ENCODE results near the gene GBA2.

The GBA2 gene

GRCh38 chr9:35766997-35767396 is 18.0 kb upstream of the GBA2 start:
- no peak for ATAC-seq
- TF ChIP-seq TOX (CRISPR knock-in tag; IDR thresholded peaks at IDR 0.05; ENCODE audit: borderline replicate concordance) (no peak), TCF4 (CRISPR knock-in tag; IDR thresholded peaks at IDR 0.05; ENCODE audit: borderline replicate concordance) (no peak), ZNF70 (CRISPR knock-in tag; IDR thresholded peaks at IDR 0.05) (no peak), PATZ1 (CRISPR knock-in tag; IDR thresholded peaks at IDR 0.05; ENCODE audit: borderline replicate concordance) (no peak), BACH2 (CRISPR knock-in tag; IDR thresholded peaks at IDR 0.05; ENCODE audit: borderline replicate concordance) (no peak), GLIS3 (CRISPR knock-in tag; IDR thresholded peaks at IDR 0.05) (no peak), PPARA (CRISPR knock-in tag; IDR thresholded peaks at IDR 0.05; ENCODE audit: borderline replicate concordance) (no peak), ESRRG (CRISPR knock-in tag; IDR thresholded peaks at IDR 0.05) (no peak), ARNTL (CRISPR knock-in tag; IDR thresholded peaks at IDR 0.05; ENCODE audit: borderline replicate concordance, low read depth) (no peak), OSR1 (CRISPR knock-in tag; IDR thresholded peaks at IDR 0.05) (no peak), ZC3H10 (CRISPR knock-in tag; IDR thresholded peaks at IDR 0.05) (no peak), ZNF8 (CRISPR knock-in tag; IDR thresholded peaks at IDR 0.05) (no peak), RARB (CRISPR knock-in tag; IDR thresholded peaks at IDR 0.05) (no peak), ZFP3 (CRISPR knock-in tag; IDR thresholded peaks at IDR 0.05) (no peak)
- TF ChIP-seq, protein P1, sequence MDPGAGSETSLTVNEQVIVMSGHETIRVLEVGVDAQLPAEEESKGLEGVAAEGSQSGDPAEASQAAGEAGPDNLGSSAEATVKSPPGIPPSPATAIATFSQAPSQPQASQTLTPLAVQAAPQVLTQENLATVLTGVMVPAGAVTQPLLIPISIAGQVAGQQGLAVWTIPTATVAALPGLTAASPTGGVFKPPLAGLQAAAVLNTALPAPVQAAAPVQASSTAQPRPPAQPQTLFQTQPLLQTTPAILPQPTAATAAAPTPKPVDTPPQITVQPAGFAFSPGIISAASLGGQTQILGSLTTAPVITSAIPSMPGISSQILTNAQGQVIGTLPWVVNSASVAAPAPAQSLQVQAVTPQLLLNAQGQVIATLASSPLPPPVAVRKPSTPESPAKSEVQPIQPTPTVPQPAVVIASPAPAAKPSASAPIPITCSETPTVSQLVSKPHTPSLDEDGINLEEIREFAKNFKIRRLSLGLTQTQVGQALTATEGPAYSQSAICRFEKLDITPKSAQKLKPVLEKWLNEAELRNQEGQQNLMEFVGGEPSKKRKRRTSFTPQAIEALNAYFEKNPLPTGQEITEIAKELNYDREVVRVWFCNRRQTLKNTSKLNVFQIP (CRISPR knock-in tag; IDR thresholded peaks at IDR 0.05; ENCODE audit: borderline replicate concordance, low read depth) = no peak

GRCh38 chr9:35763803-35764202 is 14.8 kb upstream of the GBA2 start:
- TF ChIP-seq, protein P2, sequence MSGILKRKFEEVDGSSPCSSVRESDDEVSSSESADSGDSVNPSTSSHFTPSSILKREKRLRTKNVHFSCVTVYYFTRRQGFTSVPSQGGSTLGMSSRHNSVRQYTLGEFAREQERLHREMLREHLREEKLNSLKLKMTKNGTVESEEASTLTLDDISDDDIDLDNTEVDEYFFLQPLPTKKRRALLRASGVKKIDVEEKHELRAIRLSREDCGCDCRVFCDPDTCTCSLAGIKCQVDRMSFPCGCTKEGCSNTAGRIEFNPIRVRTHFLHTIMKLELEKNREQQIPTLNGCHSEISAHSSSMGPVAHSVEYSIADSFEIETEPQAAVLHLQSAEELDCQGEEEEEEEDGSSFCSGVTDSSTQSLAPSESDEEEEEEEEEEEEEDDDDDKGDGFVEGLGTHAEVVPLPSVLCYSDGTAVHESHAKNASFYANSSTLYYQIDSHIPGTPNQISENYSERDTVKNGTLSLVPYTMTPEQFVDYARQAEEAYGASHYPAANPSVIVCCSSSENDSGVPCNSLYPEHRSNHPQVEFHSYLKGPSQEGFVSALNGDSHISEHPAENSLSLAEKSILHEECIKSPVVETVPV (CRISPR knock-in tag; IDR thresholded peaks at IDR 0.05) = no peak
- no peak for TF ChIP-seq ESRRG (CRISPR knock-in tag; IDR thresholded peaks at IDR 0.05)
- TF ChIP-seq, protein P1 (CRISPR knock-in tag; IDR thresholded peaks at IDR 0.05; ENCODE audit: borderline replicate concordance, low read depth) = no peak
- no peak for TF ChIP-seq ZC3H10 (CRISPR knock-in tag; IDR thresholded peaks at IDR 0.05)
- no peak for TF ChIP-seq PPARA (CRISPR knock-in tag; IDR thresholded peaks at IDR 0.05; ENCODE audit: borderline replicate concordance)
- TF ChIP-seq ZNF565 (CRISPR knock-in tag; conservative IDR thresholded peaks at IDR 0.05; ENCODE audit: low read depth) = no peak
- no peak for ATAC-seq

DNA sequence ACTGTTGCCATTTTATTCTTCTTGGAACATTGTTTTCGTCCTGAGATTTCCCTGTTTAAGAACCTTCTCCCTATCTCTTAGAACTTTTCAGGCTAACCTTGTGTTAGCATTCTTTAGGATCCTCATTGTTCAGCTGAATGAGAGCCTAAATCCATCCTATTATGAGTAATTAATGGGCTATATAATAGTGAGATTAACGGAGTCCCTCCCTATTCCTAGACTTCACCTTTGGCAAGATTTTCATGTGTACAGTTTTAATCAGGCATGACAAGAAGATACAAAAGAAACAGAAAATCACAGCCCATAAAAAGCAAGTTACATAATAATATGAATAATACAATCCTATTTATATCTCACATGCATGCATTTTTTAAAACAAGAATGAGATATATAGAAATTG is 14.2 kb upstream of the GBA2 start:
- ATAC-seq = no peak
- no peak for TF ChIP-seq CREB5 (CRISPR knock-in tag; IDR thresholded peaks at IDR 0.05; ENCODE audit: low read depth)

GRCh38 chr9:35760651-35761050 is 11.6 kb upstream of the GBA2 start:
- no peak for ATAC-seq
- TF ChIP-seq TSHZ2 (CRISPR knock-in tag; IDR thresholded peaks at IDR 0.05) (no peak), CREB5 (CRISPR knock-in tag; IDR thresholded peaks at IDR 0.05; ENCODE audit: low read depth) (no peak), ESRRG (CRISPR knock-in tag; IDR thresholded peaks at IDR 0.05) (no peak), ZNF8 (CRISPR knock-in tag; IDR thresholded peaks at IDR 0.05) (no peak), TOX (CRISPR knock-in tag; IDR thresholded peaks at IDR 0.05; ENCODE audit: borderline replicate concordance) (no peak), CSDC2 (CRISPR knock-in tag; IDR thresholded peaks at IDR 0.05) (no peak), BACH2 (CRISPR knock-in tag; IDR thresholded peaks at IDR 0.05; ENCODE audit: borderline replicate concordance) (no peak), ZNF70 (CRISPR knock-in tag; IDR thresholded peaks at IDR 0.05) (no peak), ZC3H10 (CRISPR knock-in tag; IDR thresholded peaks at IDR 0.05) (no peak), ZNF565 (CRISPR knock-in tag; conservative IDR thresholded peaks at IDR 0.05; ENCODE audit: low read depth) (no peak), ZFP3 (CRISPR knock-in tag; IDR thresholded peaks at IDR 0.05) (no peak), ARNTL (CRISPR knock-in tag; IDR thresholded peaks at IDR 0.05; ENCODE audit: borderline replicate concordance, low read depth) (no peak), OSR1 (CRISPR knock-in tag; IDR thresholded peaks at IDR 0.05) (no peak), ISL1 (CRISPR knock-in tag; IDR thresholded peaks at IDR 0.05) (no peak), RARB (CRISPR knock-in tag; IDR thresholded peaks at IDR 0.05) (no peak)
